NOMO-1 treated with dmso at 0.1 percent for 144 hours (cell line): ENCODE measurements around the gene NFATC1.

ENCODE experiments used
- DNase-seq: peaks from one replicate; lab custom pipeline; 2025; ENCODE audit not compliant: unreplicated experiment; lab: John Stamatoyannopoulos, UW

Gene NFATC1

DNA sequence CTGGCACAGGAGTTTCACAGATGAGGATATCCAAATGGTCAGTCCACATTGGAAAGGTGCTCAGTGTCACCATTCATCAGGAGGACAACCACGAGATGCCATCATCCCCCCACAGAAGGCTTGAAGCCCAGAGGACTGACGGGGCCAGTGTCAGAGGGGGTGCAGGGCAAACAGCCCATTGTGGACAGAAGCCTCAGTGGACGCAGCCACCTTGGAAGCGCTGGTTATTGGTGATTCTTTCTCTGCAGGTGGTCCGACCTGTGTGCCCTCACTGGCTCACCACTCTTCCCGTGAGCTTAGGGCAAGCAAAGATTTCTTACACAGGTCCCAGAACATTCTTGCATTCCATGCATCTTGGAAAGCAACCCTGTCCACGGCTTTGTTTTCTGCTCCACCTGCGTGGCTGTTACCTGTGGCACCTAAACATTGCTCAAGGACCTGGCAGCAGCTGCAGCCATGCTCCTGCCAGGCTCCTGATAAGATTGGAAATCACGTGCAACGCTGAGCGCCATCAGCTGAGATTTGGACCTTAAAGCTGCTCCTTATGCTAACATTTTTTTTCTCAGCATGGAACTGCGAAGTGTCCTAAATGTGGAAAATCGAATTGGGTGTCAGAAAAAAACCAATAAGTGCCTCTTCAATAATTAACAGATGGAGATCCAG is 172.9 kb downstream of the NFATC1 start:
- no peak for DNase-seq

DNA sequence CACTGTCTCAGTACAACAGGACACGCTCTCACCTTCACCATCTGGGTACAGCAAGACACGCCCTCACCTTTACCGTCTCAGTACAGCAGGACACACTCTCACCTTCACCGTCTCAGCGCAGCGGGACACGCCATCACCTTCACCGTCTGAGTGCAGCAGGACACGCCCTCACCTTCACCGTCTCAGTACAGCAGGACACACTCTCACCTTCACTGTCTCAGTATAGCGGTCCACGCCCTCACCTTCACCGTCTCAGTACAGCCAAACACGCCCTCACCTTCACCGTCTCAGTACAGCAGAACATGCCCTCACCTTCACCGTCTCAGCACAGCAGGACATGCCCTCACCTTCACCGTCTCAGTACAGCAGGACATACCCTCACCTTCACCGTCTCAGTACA is 174.0 kb downstream of the NFATC1 start:
- DNase-seq: no peak

DNA sequence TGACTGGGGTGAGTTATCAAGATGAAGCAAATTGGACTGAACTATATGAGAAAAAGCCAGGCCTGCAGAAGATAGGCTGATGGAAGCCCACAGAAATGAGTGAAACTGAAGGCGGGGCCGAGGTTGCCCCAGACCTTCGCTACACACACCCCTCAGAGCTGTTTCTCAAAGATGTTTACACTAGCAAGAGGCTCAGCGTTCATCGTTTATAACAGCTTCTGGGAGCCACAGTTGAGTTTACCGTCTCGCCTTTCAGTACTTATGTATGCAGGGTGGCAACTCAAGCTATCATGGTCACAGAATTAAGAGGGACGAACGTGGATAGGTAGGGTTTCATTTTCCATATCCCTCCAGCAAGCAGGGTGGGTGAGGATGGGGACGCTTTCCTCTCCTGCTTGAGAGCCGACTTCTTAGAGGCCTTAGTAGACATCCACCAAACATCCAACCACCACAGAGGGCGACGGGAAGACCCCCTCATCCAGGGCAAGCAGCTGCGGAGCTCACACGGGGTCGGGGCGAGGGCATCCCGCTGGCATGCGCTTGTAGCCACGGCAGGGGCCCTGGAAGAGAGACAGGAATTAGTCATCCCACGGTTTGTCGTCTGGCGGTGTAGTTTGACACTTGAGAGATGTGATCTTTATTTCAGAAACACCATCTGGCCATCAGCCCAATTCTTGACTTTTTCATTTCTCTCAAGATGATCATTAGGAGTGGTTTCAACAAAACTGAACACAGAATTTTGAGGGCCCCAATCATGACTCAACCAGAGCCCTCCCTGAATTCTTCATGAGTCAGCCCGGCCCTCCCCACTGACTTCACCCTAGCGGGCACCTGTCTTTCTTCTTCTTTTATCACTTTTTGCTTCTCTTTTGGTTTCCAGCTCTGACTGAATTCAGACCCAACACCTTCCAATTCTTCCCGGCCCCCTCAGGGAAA is 174.8 kb downstream of the NFATC1 start:
- peak; percentile 71 for DNase-seq

DNA sequence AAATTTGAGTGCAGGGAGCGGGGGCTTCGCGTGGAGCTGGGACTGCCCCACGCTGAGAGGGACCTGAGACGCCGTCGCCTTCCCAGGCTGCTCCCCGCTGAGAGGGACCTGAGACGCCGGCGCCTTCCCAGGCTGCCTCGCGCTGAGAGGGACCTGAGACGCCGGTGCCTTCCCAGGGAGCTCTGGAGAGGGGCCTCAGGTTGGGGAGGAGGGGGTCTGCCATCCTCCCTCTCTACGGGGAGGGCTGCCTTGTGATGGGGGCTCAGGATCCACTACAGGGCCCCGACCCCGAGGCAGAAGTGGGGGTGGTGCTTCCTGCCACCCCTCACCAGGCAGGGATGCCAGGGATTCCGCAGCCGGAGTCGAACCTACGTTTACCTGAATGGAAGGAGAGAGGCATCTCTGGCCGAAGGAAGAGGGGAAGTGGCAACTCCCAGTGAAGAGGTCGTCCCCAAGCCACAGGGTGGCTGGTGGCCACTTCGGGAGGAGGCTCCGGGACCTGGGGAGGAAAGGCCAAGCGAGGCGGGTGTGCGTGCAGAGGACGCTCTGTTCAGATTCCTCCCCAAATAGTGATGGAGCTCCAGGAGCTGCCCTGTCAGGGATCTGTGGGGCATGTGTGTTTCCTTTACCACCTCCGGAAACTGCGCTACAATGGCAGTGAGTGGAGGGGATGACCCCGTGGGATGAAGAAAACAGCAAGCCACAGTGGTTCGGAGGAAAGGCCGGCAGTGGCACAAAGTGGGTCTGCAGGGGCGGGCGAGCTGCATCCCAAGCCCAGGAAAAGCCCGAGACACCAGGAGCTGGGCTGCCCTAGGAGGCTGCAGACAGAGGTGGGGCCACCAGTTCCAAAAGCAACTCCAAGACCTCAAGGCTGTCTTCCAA is 175.7 kb downstream of the NFATC1 start:
- no peak for DNase-seq

DNA sequence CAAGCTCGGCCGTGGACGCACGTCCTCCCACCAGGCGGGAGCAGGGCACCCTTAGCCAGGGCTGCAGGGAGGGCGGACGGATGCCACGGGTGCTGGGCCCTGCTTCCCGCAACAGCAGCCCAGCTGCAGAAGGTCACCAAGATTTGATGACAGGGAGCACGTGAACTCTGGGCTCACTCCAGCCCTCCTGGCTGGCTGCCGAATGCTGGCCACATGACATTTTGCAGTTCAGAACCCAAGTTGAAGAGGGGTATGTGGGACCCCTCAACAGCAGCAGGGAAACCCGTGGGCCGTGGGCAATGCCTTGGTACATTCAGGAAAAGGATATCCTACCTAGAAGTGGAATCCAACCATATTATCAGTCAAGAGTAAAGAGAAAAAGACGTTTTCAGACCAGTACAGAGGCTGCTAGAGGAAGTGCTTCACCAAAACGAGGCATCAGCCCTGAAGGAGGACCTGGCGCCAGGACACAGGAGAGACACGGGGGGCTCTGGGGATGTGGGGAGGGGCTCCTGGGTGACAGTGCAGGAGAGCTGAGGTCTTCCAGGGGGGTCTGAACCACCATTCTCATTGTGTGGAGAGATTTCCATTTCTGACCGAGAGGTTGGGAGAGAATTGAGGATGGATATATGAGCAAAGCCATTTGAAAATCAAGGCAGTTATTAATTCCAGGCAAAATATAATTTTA is 176.5 kb downstream of the NFATC1 start:
- DNase-seq: no peak

DNA sequence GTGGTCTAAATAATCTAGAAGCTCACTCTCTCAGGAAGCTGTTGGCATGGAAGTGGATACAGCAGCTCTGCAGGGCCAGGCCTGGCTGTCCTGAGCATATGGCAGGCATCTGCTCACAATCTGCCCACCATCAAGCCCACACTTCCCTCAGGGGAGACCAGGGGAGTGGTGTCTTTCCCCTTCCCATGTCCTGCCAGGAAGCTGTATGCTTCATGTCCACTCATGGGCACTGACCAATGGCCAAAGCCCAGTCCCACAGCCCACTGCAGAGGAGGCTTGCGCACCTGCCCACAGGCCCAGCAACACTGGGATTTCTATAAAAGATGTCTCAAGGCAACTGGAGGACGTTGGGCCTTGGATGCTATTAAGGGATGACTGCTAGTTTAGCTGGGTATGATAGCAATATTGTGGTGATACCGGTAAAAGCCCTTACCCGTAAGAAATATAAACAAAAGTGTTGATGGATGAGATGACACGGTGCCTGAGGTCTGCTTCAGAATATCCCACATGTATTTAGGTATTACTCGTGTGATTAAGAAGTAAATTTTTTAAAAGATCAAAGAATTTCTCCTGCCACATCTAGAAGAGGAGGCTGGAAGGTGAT is 177.2 kb downstream of the NFATC1 start:
- DNase-seq: no peak

DNA sequence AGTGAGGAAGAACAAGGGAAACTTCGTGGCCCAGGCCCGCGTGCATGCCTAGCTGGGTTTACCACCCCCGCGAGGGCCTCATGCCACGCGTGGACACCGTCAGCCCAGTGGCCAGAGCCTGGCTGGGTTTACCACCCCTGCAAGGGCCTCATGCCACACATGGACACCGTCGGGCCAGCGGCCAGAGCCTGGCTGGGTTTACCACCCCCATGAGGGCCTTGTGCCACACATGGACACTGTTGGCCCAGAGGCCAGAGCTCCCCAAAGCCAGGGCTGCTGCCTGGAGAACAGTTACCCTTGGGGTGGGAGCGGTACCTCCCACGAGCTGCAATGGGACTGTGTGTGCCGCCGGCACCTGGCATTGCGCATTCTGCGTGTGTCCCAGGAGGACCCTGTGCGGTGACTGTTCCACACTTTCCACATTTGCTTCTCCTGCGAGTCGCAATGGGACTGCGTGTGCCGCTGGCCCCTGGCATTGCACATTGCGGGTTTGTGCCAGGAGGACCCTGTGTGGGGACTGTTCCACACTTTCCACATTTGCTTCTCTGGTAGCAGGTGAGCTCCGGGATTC is 178.3 kb downstream of the NFATC1 start:
- DNase-seq: no peak

DNA sequence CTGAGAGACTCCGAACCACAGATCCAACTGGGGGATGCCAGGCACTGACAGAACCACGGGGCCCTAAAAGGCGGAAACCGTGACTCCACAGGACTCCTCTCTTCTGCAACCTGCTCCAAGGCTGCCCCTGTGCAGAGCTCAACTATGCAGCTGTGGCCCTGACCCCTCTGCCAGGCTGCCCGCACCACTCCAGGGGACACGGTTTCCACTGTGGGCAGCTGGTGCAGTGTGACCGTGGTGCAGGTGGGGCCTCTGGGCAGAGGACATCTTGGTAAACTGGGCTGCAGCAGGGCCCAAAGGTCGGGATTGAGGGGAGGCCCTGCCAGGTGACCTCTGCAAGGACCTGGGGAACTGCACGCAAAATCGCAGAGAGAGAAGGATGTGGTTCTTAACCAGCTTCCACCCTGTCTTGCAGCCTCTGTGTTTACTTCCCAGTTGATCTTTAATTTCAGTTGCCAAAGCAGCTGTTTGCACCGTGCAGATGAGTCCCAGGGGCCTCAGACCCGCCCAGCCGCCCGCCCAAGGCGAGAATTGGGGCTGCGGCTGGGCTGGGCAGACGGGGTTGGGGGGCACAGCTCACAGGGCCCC is 179.3 kb downstream of the NFATC1 start:
- DNase-seq: peak; percentile 73

DNA sequence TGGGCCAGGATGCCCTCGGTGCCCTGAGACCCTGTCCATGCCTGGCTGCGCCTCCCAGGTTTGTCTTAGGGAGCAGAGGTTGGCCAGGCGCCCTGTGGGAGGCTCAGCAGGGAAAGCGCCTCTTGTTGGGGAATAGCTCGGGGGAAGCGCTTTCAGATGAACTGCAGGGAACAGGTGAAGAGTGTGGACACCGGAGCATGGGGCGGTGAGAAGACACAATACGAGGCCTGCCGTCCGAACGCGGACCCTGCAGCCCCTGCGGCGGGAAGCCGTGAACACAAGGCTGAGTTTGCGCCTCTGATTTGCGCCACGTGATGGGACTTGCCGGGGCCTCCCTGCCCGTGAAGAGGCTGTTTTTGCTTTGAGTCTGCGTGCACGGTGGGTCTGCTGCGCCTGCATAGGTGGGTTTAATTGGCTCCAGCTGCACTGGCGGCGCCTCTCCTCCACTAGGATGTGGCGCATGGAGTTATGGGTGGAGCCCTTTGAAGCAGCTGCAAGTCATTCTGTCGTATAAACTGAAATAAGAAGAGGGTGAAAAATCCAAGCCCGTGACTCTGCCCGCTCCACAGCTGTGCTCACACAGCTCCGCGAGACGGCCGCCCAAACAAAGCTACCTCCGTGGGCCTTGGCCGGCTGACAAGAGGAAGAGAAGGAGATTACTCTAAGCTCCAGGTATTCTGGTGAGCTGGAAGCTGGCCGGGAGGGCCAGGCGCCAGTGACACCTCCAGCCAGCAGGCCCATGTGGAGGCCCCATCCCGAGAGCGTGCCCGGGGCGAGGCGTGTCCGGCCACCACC is 180.4 kb downstream of the NFATC1 start:
- DNase-seq: no peak

DNA sequence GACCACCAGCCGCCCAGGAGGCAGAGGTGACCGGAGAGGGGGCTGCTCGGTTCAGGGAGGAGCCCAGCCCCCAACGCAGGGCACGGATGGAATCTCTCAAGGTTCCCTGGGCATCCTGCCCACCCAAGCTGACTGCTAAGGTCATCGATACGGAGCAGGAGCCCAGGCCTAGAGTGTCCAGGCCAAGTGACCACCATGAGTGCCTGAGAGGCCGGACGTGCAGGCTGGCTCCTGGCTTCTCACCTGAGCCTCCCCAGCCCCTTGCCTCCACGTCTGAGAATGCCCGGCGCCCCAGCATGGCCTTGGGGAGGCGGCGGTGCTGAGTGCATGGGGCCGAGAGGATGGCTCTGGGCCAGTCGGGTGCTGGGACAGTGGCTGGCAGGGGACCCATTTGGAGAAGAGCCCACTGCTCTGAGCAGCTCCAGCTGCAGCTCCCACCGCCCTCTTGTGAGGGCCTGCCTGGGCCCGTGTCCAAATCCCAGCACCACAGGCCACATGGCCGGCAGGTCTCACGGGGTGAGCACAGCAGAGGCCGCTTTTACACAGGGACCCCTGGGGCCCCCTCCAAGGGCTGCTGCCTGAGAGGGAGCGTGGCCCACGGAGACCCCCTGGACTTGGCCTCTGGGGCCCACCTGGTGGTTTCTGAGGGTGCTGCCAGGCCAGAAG is 181.1 kb downstream of the NFATC1 start:
- DNase-seq: no peak

DNA sequence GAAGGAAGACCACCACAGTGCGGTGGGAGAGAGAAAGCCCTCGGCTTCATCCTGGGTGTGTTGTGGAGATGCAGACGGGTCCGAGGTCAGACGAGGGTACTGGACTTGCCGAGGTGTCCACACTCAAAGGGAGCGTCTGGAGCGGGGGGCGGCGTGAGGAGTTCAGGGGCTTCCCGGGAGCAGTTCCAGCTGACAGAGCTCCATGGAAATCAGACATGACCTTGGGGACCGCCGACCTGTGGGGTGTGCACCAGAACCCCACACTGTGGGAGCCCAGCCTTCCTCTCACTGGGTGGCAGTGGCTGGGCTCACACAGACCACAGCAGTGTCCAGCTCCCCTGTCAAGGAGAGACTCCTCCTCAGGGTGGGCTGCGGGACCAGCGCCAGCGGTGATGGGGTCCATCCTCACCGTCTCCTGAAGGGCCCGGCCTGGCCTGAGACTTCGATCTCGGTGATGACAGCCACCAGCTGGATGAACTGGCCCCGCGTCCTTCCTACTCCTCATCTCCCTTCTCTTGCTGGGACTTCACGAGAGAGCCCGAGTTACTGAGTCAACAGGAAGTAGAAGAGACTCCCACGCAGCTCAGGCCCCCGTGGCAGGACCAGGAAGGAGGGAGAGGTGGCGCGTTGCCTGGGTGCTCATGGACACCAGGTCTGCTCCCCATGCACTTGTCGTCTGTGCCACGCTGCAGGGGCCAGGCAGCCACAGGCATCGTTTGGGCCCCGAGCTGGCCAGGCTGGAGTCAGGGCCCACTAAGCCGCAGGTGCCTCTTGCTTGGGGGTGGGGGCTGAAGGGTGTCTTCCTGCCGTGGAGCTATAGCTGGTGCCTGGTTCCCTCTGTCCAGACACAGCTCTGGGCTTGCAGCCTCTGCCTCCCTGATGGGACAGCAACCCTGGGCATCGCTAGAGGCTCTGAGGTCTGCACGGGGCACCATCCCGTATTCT is 182.0 kb downstream of the NFATC1 start:
- no peak for DNase-seq

DNA sequence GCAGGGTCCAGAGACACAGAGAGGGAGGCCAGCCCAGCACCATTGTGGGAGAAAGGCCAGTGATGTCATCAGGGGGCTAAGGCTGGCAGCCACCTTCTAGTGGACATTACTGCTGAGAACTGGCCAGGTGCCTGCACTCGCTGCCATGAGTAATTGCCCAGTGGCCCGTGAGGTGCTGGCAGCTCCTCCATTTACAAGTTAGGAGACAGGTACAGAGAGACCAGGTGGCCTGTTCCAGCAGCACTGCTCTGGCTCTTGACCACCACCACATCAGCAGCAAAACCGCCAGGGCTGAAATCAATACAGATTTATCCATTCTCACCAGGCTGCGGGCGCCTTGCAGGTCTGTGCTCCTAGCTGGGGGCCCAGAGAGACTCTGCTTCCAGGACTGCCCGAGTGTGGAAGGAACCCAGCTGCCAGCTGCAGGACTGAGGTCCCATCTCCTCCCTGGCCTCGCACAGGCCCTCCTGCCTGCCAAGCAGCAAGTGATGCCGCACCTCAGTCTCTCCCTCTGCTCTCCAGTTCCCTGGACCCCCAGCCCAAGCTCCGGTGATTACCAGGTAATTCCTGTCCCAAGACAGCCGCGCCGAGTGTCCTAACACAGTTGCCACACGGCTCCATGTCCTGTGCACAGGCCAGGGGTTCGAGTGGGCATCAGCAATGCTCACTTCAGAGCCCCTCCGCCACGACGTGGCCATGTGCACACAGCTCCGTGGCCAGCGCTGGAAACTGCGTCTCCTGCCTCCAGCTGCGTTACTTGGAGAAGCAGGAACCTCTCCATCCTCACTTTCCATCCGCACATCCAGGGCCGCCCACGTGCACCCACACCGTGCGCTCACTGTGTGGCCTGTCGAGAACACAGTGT is 182.9 kb downstream of the NFATC1 start:
- no peak for DNase-seq
